Epithelial cell of proximal tubule (primary cell): Measurements from ENCODE around the gene TMEM59. TPM values are rescaled to one million over a fixed set of nuclear protein-coding genes. Genes with fewer than 3 reads are reported as not detected.

Experiments
- DNase-seq: peaks from one replicate; pipeline ENCODE4 v3.0.0-alpha.2; 2011; ENCODE audit warnings: low read depth
- H3K4me3 ChIP-seq: 2 replicates; pipeline ENCODE4 v1.5.1; 2011; ENCODE audit warnings: low read depth, mild to moderate bottlenecking, low read length
- CTCF ChIP-seq: conservative IDR thresholded peaks from 2 replicates; pipeline ENCODE4 v1.5.1; 2012; ENCODE audit warnings: low read depth, mild to moderate bottlenecking, low read length
- total RNA-seq: library from RNA; depleted of rRNA; stranded (reverse); fragments of >200 nt; gene quantifications from 2 replicates; pipeline ENCODE4 v1.2.3, GENCODE V29; 2015

Gene TMEM59
- total RNA-seq, 1 donor from 2014 or later, result 106 TPM

- no peak overlapping the region for H3K4me3 ChIP-seq
- no peak for TF ChIP-seq CTCF
- DNase-seq, result no peak
Observed at GRCh38 chr1:54094001-54094729, 41.2 kb upstream of the TMEM59 start.

DNA sequence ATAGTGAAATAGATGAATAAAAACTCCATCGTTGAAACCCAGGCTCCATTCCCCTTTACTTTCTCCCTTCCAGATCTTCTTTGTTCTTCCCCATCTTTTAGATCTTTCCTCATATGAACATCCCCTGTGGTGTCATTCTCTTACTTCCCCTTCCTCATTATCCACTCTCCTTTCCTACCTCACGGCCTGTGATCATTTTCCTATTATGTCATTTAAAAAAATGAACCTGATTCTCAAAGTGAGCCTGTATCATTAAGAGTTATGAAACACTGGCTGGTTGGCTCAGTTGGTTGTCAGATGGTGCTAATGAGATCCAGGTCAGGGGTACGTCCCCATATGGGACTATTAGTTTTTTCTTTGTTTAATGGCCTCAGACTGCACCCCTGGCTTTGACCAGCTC lies 38.7 kb upstream of the TMEM59 start:
- no peak overlapping the region for H3K4me3 ChIP-seq
- no peak for TF ChIP-seq CTCF
- no peak for DNase-seq

DNA sequence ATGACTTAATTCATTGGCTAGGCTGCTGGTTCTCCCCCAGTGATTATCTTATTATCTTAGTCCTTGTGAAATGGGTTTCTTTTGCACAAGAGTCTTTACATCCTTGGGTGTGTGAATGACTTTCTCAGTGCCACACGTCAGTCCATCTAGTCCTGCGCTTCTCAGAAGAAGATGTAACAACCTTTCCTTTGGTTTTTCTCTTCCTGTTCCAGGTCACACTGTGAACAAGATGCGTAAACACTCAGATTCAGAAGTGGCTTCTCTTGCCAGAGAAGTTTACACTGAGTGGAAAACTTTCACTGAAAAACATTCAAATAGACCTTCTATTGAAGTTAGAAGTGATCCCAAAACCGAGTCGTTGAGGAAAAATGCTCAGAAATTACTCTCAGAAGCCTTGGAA lies 35.4 kb upstream of the TMEM59 start:
- no peak for DNase-seq
- H3K4me3 ChIP-seq, result no peak overlapping the region
- TF ChIP-seq CTCF, result no peak

DNA sequence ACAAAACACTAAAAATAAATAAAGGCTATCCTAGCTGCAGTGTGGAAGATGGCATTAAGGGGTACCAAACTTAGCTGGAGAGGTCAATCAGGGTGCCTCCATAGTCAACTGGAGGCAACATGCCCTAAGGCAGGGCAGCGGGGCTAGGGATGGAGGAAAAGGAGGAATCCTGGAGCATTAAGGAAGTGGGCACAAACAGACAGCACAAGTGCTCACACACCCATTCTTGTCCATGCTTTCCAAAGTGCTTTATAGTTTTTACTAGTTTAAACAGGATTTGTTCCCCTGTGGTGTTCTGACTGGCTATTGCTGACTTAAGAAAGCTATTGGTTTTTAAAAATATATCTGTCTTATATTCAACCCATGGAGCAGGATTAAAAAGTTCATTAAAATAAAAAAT lies 33.8 kb upstream of the TMEM59 start:
- H3K4me3 ChIP-seq, result no peak overlapping the region
- DNase-seq, result no peak
- no peak for TF ChIP-seq CTCF

DNA sequence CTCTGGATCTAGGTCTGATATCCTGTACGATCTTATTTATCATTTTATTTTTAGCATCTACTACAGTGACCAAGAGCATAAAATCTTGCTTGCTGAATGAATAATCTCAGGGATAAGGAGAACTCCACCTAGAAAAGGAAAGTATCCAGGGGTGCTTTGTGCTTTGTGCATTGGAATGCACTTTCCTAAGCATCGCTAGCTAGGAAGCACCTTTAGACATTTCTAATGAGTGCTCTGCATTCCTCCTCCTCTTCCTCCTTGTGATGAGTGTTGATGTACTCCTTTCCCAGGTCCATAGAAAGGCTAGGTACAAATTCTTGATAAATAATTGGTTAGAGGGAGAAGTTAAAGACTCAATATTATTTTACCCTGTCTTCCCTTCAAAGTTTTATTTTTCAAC lies 31.8 kb upstream of the TMEM59 start:
- no peak for DNase-seq
- TF ChIP-seq CTCF, result no peak
- H3K4me3 ChIP-seq, result no peak overlapping the region

DNA sequence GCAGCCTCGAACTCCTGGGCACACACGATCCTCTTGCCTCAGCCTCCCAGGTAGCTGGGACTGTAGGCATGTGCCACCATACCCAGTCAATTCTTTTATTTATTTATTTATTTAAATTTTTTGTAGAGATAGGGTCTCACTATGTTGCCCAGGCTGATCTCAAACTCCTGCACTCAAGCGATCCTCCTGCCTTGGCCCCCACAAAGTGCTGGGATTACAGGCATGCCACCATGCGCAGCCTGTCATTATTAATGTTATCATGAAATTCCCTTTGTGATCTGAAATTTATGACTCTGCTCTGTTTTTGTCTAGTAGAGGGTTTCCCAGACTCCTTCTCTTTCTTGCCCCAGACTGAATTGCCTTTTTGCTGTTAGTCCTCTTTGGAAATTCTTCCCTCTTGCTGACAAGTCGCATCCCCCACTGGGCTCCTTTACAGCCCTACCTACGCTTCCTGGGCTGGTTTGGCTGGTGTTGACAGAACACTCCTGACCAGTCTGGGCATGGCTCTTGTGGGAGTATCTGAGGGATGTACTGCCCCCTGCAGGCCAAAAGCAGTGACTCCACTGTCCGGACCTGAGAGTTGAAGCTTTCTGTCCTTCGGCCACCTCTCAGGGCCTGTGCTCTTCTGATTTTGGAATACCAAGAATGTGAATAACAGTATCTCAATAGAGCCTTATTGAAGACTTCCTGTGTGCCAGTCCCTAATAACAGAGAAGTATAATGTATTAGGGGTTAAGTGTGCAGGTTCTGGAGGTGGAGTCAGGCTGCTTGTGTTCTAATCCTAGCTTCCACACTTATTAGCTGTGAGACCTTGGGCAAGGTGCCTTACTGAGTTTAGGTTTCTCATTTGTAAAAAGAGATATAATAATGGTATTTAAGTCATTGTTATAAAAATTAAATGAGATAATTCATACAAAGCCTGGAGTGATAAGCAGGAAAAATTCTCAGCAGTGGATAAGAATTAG lies 28.6 kb upstream of the TMEM59 start:
- H3K4me3 ChIP-seq, result no peak overlapping the region
- DNase-seq, result peak; percentile 36
- peak; percentile 95 for TF ChIP-seq CTCF
